ENCODE results near the gene NBAS.

DNA sequence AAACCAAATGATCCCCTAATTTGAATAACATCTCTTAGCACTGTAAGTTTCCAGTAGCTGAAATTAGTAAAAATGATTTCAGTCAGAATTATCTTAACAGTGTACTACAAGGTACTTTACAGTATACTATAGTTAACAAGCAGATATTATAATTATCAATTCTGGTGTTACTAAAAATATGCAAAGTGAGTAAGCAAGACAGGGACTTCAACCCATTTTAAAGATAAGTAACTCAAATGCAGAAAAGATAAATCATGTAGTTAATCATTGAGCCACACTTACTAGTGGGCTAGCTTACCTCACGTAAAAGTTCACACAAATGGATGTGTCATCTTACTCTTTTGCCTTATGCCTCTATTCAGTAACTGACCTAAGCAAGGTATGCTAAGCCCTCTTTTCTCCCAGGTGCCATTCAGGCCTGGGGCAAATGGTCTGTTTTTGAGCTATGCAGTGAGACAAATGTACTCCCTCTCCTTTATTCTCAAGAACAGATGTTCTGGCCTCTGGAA lies 101.0 kb downstream of the NBAS start:
- TF ChIP-seq, protein P1, sequence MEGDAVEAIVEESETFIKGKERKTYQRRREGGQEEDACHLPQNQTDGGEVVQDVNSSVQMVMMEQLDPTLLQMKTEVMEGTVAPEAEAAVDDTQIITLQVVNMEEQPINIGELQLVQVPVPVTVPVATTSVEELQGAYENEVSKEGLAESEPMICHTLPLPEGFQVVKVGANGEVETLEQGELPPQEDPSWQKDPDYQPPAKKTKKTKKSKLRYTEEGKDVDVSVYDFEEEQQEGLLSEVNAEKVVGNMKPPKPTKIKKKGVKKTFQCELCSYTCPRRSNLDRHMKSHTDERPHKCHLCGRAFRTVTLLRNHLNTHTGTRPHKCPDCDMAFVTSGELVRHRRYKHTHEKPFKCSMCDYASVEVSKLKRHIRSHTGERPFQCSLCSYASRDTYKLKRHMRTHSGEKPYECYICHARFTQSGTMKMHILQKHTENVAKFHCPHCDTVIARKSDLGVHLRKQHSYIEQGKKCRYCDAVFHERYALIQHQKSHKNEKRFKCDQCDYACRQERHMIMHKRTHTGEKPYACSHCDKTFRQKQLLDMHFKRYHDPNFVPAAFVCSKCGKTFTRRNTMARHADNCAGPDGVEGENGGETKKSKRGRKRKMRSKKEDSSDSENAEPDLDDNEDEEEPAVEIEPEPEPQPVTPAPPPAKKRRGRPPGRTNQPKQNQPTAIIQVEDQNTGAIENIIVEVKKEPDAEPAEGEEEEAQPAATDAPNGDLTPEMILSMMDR (IDR thresholded peaks at IDR 0.05; ENCODE audit: poor library complexity, severe bottlenecking): no peak
- no peak for TF ChIP-seq TAF1 (IDR thresholded peaks at IDR 0.05; ENCODE audit: low read depth)
- TF ChIP-seq MXI1 (conservative IDR thresholded peaks at IDR 0.05; ENCODE audit: poor library complexity, severe bottlenecking): no peak
- no peak for TF ChIP-seq POLR2AphosphoS5 (IDR thresholded peaks at IDR 0.05)
- TF ChIP-seq RAD21 (conservative IDR thresholded peaks at IDR 0.05): no peak
- TF ChIP-seq EZH2 (IDR thresholded peaks at IDR 0.05; ENCODE audit: borderline replicate concordance, insufficient read depth, low read length, poor library complexity, severe bottlenecking): no peak
- no peak for TF ChIP-seq SMC3 (conservative IDR thresholded peaks at IDR 0.05; ENCODE audit: poor library complexity)
- TF ChIP-seq, protein P2, sequence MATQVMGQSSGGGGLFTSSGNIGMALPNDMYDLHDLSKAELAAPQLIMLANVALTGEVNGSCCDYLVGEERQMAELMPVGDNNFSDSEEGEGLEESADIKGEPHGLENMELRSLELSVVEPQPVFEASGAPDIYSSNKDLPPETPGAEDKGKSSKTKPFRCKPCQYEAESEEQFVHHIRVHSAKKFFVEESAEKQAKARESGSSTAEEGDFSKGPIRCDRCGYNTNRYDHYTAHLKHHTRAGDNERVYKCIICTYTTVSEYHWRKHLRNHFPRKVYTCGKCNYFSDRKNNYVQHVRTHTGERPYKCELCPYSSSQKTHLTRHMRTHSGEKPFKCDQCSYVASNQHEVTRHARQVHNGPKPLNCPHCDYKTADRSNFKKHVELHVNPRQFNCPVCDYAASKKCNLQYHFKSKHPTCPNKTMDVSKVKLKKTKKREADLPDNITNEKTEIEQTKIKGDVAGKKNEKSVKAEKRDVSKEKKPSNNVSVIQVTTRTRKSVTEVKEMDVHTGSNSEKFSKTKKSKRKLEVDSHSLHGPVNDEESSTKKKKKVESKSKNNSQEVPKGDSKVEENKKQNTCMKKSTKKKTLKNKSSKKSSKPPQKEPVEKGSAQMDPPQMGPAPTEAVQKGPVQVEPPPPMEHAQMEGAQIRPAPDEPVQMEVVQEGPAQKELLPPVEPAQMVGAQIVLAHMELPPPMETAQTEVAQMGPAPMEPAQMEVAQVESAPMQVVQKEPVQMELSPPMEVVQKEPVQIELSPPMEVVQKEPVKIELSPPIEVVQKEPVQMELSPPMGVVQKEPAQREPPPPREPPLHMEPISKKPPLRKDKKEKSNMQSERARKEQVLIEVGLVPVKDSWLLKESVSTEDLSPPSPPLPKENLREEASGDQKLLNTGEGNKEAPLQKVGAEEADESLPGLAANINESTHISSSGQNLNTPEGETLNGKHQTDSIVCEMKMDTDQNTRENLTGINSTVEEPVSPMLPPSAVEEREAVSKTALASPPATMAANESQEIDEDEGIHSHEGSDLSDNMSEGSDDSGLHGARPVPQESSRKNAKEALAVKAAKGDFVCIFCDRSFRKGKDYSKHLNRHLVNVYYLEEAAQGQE (IDR thresholded peaks at IDR 0.05; ENCODE audit: borderline replicate concordance): no peak

All from neural cell (in vitro differentiated cells).